Ovary (tissue), 9 donors: Measurements from ENCODE around the gene FOXO1. TPM values are rescaled to one million over a fixed set of nuclear protein-coding genes. Genes with fewer than 3 reads are reported as not detected.

Source experiments
- DNase-seq, 5 donors: peaks; one replicate each; pipeline ENCODE4 v3.0.0-alpha.2; 2019 to 2020
- H3K27ac ChIP-seq, 2 donors: fragments of 200-600 bp; one replicate each; pipeline versions ENCODE4 v1.5.1 to v1.8.0; 2019 to 2022
- H3K27me3 ChIP-seq: fragments of 200-600 bp; one replicate; pipeline ENCODE4 v1.8.0; 2022
- H3K36me3 ChIP-seq: fragments of 200-600 bp; sonication (generic); one replicate; pipeline ENCODE4 v1.5.1; 2019
- H3K4me1 ChIP-seq: one replicate; pipeline ENCODE4 v1.8.1; 2013; ENCODE audit warnings: mild to moderate bottlenecking, moderate library complexity; ENCODE audit not compliant: insufficient read depth
- H3K4me3 ChIP-seq: fragments of 200-600 bp; sonication (generic); one replicate; pipeline ENCODE4 v1.5.1; 2017
- H3K9me3 ChIP-seq, 2 donors: fragments of 200-600 bp in 1 of 2; sonication (generic) in 1 of 2; one replicate each; pipeline versions ENCODE4 v1.5.1 to v1.8.1; 2013 to 2019; ENCODE audit warnings: mild to moderate bottlenecking in 1 of 2, moderate library complexity in 1 of 2
- CTCF ChIP-seq, 3 donors: fragments of 450-650 bp in 2 of 3; fragments of 200-600 bp in 1 of 3; IDR thresholded peaks; one replicate each; pipeline versions ENCODE4 v1.5.1 to v1.8.0; 2016 to 2022; ENCODE audit warnings: antibody characterized with exemption in 3 of 3, mild to moderate bottlenecking in 1 of 3
- EP300 ChIP-seq: sonication (generic); formaldehyde crosslinking; IDR thresholded peaks from one replicate; pipeline ENCODE4 v1.6.1; 2017; ENCODE audit warnings: antibody characterized with exemption
- POLR2A ChIP-seq: fragments of 450-650 bp; IDR thresholded peaks from one replicate; pipeline ENCODE4 v1.6.1; 2017; ENCODE audit warnings: antibody characterized with exemption, mild to moderate bottlenecking, moderate library complexity
- WGBS, 3 donors: extraction: QIAGEN DNeasy Blood & Tissue Kit in 1 of 3; methylation state at CpG; one replicate each; pipeline versions ENCODE4 v1.1.5 to v1.1.7; 2013 to 2017; 5-methylcytosine and 5-hydroxymethylcytosine counted together
- intact Hi-C, 4 donors: fragments of 100-400 bp; cut with DNase I; formaldehyde crosslinking; loops; one replicate each; pipeline versions ENCODE4 v1.11.0 to v1.15.1; 2022 to 2023
- polyA plus RNA-seq, 2 donors: library from polyadenylated mRNA; stranded (reverse); fragments of 200-250 nt in 1 of 2; fragments of 350-450 nt in 1 of 2; fragmentation: Illumina TruSeq in 1 of 2; extraction: RNeasy Lipid Tissue Mini Kit (QIAGEN cat#74804) in 1 of 2; gene quantifications; one replicate each; pipeline ENCODE4 v1.2.3, GENCODE V29; 2013 to 2014
- total RNA-seq, 7 donors: library from RNA; depleted of rRNA in 2 of 7; stranded (reverse); fragments of >200 nt in 2 of 7; fragmentation: NEBNext Ultra II Directional in 3 of 7; extraction: Animal tissue kit (Norgen Biotek cat#: 25700) in 3 of 7; gene quantifications; one replicate each; pipeline versions ENCODE4 v1.1.0 to v1.2.4, GENCODE V29; 2016 to 2023
- donor health status: DM: no; HTN: no; CAD: no; lungs with moderate emphysema.
- donor health status: DM: no; HTN: no; CAD: no.
- donor health status: Bipolar disorder and iron deficiency.
- donor health status: DM: yes; HTN: yes; CAD: no.
- donor health status: DM: no; HTN: no; CAD: no.
- donor health status: DM: yes; HTN: yes; CAD: no.

The FOXO1 gene
- total and polyA plus RNA-seq, 9 donors, result 51.5 to 157 (median 107) TPM

GRCh38 chr13:40576369-40576768 lies 90.1 kb downstream of the FOXO1 start:
- 26 to 32% (median 30%) methylated on average over 4 of the region's 4 CpGs for WGBS, 3 donors
- intact Hi-C loops, result loop anchor here in 1 of 4 donors (10.0 kb wide), 1 partner anchor 88 kb away; the partner anchor contains the start of gene FOXO1
- peaks cover 51% of the 10 kb centered on the region for H3K4me1 ChIP-seq

GRCh38 chr13:40572961-40573360 lies 93.5 kb downstream of the FOXO1 start:
- H3K27ac ChIP-seq, result peak overlapping the region in 1 of 2 donors; percentile 16
- DNase-seq, result no peak
- H3K27me3 ChIP-seq, result no peaks in the 10 kb centered on the region
- no peaks in the 10 kb centered on the region for H3K9me3 ChIP-seq
- intact Hi-C loops, result loop anchor here in 1 of 4 donors (10.0 kb wide), 1 partner anchor 92 kb away; the partner anchor contains the start of gene FOXO1
- H3K4me1 ChIP-seq, result peaks cover 46% of the 10 kb centered on the region
- no peaks in the 10 kb centered on the region for H3K36me3 ChIP-seq
- 82 to 98% (median 95%) methylated on average over 1 of the region's 1 CpG for WGBS, 3 donors
- TF ChIP-seq EP300, result no peak
- TF ChIP-seq CTCF (IDR thresholded peaks at IDR 0.05), result no peak
- TF ChIP-seq POLR2A, result no peak
- no peak overlapping the region for H3K4me3 ChIP-seq

More at GRCh38 chr13:40576369-40576768, 90.1 kb downstream of the FOXO1 start:
- no peak overlapping the region for H3K27ac ChIP-seq
- H3K27me3 ChIP-seq, result no peaks in the 10 kb centered on the region
- H3K4me3 ChIP-seq, result no peak overlapping the region
- H3K9me3 ChIP-seq, result no peaks in the 10 kb centered on the region
- no peaks in the 10 kb centered on the region for H3K36me3 ChIP-seq
- DNase-seq, result no peak
- no peak for TF ChIP-seq EP300
- TF ChIP-seq CTCF (IDR thresholded peaks at IDR 0.05), result no peak
- no peak for TF ChIP-seq POLR2A

- intact Hi-C loops, result loop anchor here in 1 of 4 donors (10.0 kb wide), 1 partner anchor 93 kb away; the partner anchor contains the start of gene FOXO1
- TF ChIP-seq CTCF (IDR thresholded peaks at IDR 0.05), result no peak
- TF ChIP-seq POLR2A, result no peak
- TF ChIP-seq EP300, result no peak
- Histone ChIP-seq H3K36me3 (no peaks in the 10 kb centered on the region), H3K4me3 (no peak overlapping the region), H3K4me1 (peaks cover 47% of the 10 kb centered on the region), H3K27ac (no peak overlapping the region), H3K27me3 (no peaks in the 10 kb centered on the region), H3K9me3 (no peaks in the 10 kb centered on the region)
- 48 to 61% (median 59%) methylated on average over 6 of the region's 6 CpGs for WGBS, 3 donors
- no peak for DNase-seq
These were observed 95.0 kb downstream of the FOXO1 start for GRCh38 chr13:40571338-40571963.

GRCh38 chr13:40570930-40571329 lies 95.5 kb downstream of the FOXO1 start:
- intact Hi-C loops, result loop anchor here in 1 of 4 donors (10.0 kb wide), 1 partner anchor 94 kb away; the partner anchor contains the start of gene FOXO1
- peaks cover 46% of the 10 kb centered on the region for H3K4me1 ChIP-seq
- 82 to 89% (median 87%) methylated on average over 4 of the region's 4 CpGs for WGBS, 3 donors
- DNase-seq, result no peak
- TF ChIP-seq CTCF (IDR thresholded peaks at IDR 0.05) (no peak), POLR2A (no peak), EP300 (no peak)
- H3K4me3 ChIP-seq, result no peak overlapping the region
- H3K9me3 ChIP-seq, result no peaks in the 10 kb centered on the region
- H3K27me3 ChIP-seq, result no peaks in the 10 kb centered on the region
- no peaks in the 10 kb centered on the region for H3K36me3 ChIP-seq
- no peak overlapping the region for H3K27ac ChIP-seq
